HEK293 (cell line): ENCODE measurements around the gene PIP4K2B.

Source experiments
- CTCF ChIP-seq: fragments of 450-650 bp; formaldehyde crosslinking; IDR thresholded peaks from 2 replicates; pipeline ENCODE4 v1.5.1; 2016; ENCODE audit warnings: missing biosample characterization, missing genetic modification characterization
- ZBTB17 ChIP-seq: fragments of 450-650 bp; formaldehyde crosslinking; IDR thresholded peaks from 2 replicates; pipeline ENCODE4 v1.5.1; 2016; ENCODE audit warnings: missing biosample characterization, missing genetic modification characterization
- ZBTB21 ChIP-seq: fragments of 450-650 bp; formaldehyde crosslinking; IDR thresholded peaks from 2 replicates; pipeline ENCODE4 v1.5.1; 2017; ENCODE audit warnings: missing biosample characterization, missing genetic modification characterization
- ZBTB6 ChIP-seq: fragments of 450-650 bp; formaldehyde crosslinking; IDR thresholded peaks from 2 replicates; pipeline ENCODE4 v1.5.1; 2017; ENCODE audit warnings: missing biosample characterization, missing genetic modification characterization
- ZNF133 ChIP-seq: fragments of 450-650 bp; formaldehyde crosslinking; IDR thresholded peaks from 2 replicates; pipeline ENCODE4 v1.5.1; 2016; ENCODE audit warnings: missing biosample characterization, missing genetic modification characterization
- ZNF18 ChIP-seq: fragments of 450-650 bp; formaldehyde crosslinking; IDR thresholded peaks from 2 replicates; pipeline ENCODE4 v1.5.1; 2016; ENCODE audit warnings: missing biosample characterization, missing genetic modification characterization
- ZNF239 ChIP-seq: fragments of 450-650 bp; formaldehyde crosslinking; IDR thresholded peaks from 2 replicates; pipeline ENCODE4 v1.5.1; 2016; ENCODE audit warnings: missing biosample characterization, missing genetic modification characterization
- ZNF24 ChIP-seq: fragments of 450-650 bp; formaldehyde crosslinking; IDR thresholded peaks from 2 replicates; pipeline ENCODE4 v1.5.1; 2016; ENCODE audit warnings: missing biosample characterization, missing genetic modification characterization
- ZNF274 ChIP-seq, 2 experiments: fragments of 200-500 bp in 1 of 2; fragments of 450-650 bp in 1 of 2; sonication (Bioruptor generic) in 1 of 2; formaldehyde crosslinking in 1 of 2; IDR thresholded peaks; 2 replicates each; pipeline versions ENCODE4 v1.5.1 to v1.6.1; 2014 to 2016; ENCODE audit warnings: borderline replicate concordance in 1 of 2, inconsistent platforms in 1 of 2, low read length in 1 of 2, missing biosample characterization in 1 of 2, missing genetic modification characterization in 1 of 2
- ZNF324 ChIP-seq: fragments of 450-650 bp; formaldehyde crosslinking; IDR thresholded peaks from 2 replicates; pipeline ENCODE4 v1.5.1; 2016; ENCODE audit warnings: missing biosample characterization, missing genetic modification characterization
- ZNF341 ChIP-seq: fragments of 450-650 bp; formaldehyde crosslinking; IDR thresholded peaks from 2 replicates; pipeline ENCODE4; 2016; ENCODE audit warnings: low read depth, missing biosample characterization, missing genetic modification characterization
- ZNF416 ChIP-seq: fragments of 450-650 bp; formaldehyde crosslinking; IDR thresholded peaks from 2 replicates; pipeline ENCODE4 v1.5.1; 2016; ENCODE audit warnings: missing biosample characterization, missing genetic modification characterization
- ZNF530 ChIP-seq: fragments of 450-650 bp; formaldehyde crosslinking; IDR thresholded peaks from 2 replicates; pipeline ENCODE4 v1.5.1; 2016; ENCODE audit warnings: low read depth, missing biosample characterization, missing genetic modification characterization
- ZNF670 ChIP-seq: fragments of 450-650 bp; formaldehyde crosslinking; IDR thresholded peaks from 2 replicates; pipeline ENCODE4 v1.5.1; 2016; ENCODE audit warnings: missing biosample characterization, missing genetic modification characterization, low read depth

- TF ChIP-seq ZNF341 (tag by site-specific recombination) (no peak), ZNF670 (tag by site-specific recombination) (no peak), ZBTB17 (no peak), CTCF (tag by site-specific recombination) (no peak), ZNF18 (tag by site-specific recombination) (no peak), ZNF133 (tag by site-specific recombination) (no peak), ZNF324 (tag by site-specific recombination) (no peak), ZBTB6 (tag by site-specific recombination) (0 out of 2 replicates have a peak, but pooled peaks have one; percentile 44), ZNF416 (no peak), ZNF239 (tag by site-specific recombination) (no peak), ZNF530 (tag by site-specific recombination) (peak; percentile 89), ZNF274 (IDR thresholded peaks at IDR 0.05; ENCODE audit: low read length) (no peak), ZNF274 (tag by site-specific recombination; IDR thresholded peaks at IDR 0.05; ENCODE audit: borderline replicate concordance) (no peak), ZNF24 (tag by site-specific recombination) (no peak), ZBTB21 (tag by site-specific recombination) (no peak)
These were observed 53.1 kb downstream of the PIP4K2B start for GRCh38 chr17:38746004-38746848.
